HCT116 (cell line): ENCODE data around the gene PPM1J. TPM values are rescaled to one million over a fixed set of nuclear protein-coding genes. Genes with fewer than 3 reads are reported as not detected.
A peak's percentile ranks its signal among the peaks of the same experiment; 100 is the strongest.

ENCODE experiments used
- ATAC-seq: fragments of 200-7000 bp; cut with Tn5 transposase; 2 replicates; pipeline ENCODE4 v1.9.1; 2020; ENCODE audit warnings: mild to moderate bottlenecking, moderate library complexity
- BruUV-seq: library from RNA; stranded (reverse); fragments of 400-500 nt; replicated peaks from 2 replicates; lab custom pipeline; 2021; lab: Mats Ljungman, UMichigan
- CTCF ChIA-PET: fragments of 300-600 bp; sonication (Branson Sonifier 250); formaldehyde crosslinking; loops from one replicate; lab custom pipeline; 2021; ENCODE audit warnings: antibody characterized with exemption; lab: Charles Lee
- POLR2A ChIA-PET: fragments of 300-600, 350-600 bp; sonication (Branson Sonifier 250); formaldehyde crosslinking; loops from one replicate; lab custom pipeline; 2021; ENCODE audit warnings: antibody characterized with exemption; lab: Charles Lee
- RAD21 ChIA-PET, 2 experiments: fragments of 300-600 bp; sonication (Branson Sonifier 250); formaldehyde crosslinking; loops; one replicate each; lab custom pipeline; 2023; ENCODE audit warnings: low total read pairs in 2 of 2; ENCODE audit not compliant: uncharacterized antibody in 2 of 2, unreplicated experiment in 2 of 2, low non-redundant PET in 1 of 2; lab: Charles Lee
- DNase-seq: peaks from one replicate; pipeline ENCODE4 v3.0.0-alpha.2; 2010; ENCODE audit warnings: low read depth, low spot score
- H2AFZ ChIP-seq: fragments of 200-600 bp; shearing (Covaris generic), sonication (generic); 2 replicates; pipeline ENCODE4 v1.6.1; 2017; ENCODE audit warnings: low read depth, mixed run types, mixed read lengths, antibody characterized with exemption, low read length; ENCODE audit not compliant: poor library complexity, severe bottlenecking
- H3K27ac ChIP-seq: 2 replicates; pipeline ENCODE4 v1.5.1; 2012; ENCODE audit warnings: low read depth, low read length
- H3K27me3 ChIP-seq: fragments of 200-600 bp; sonication (generic); 2 replicates; pipeline ENCODE4 v1.6.1; 2016; ENCODE audit warnings: mixed run types, low read length, mixed read lengths; ENCODE audit not compliant: insufficient read depth
- H3K36me3 ChIP-seq, 2 experiments: fragments of 200-500 bp in 1 of 2; fragments of 200-600 bp in 1 of 2; sonication (Bioruptor generic) in 1 of 2; sonication (generic) in 1 of 2; 2 replicates each; pipeline versions ENCODE4 v1.5.1 to v1.6.1; 2014 to 2016; ENCODE audit warnings: low read length in 2 of 2, inconsistent platforms in 1 of 2, mixed read lengths in 1 of 2, mixed run types in 1 of 2; ENCODE audit not compliant: insufficient read depth in 2 of 2, control insufficient read depth in 1 of 2
- H3K4me1 ChIP-seq, 2 experiments: fragments of 200-600 bp in 1 of 2; sonication (generic) in 1 of 2; 2 replicates each; pipeline versions ENCODE4 v1.5.1 to v1.6.1; 2012 to 2017; ENCODE audit warnings: low read length in 2 of 2, inconsistent platforms in 1 of 2, mild to moderate bottlenecking in 1 of 2, mixed read lengths in 1 of 2, mixed run types in 1 of 2, moderate library complexity in 1 of 2; ENCODE audit not compliant: insufficient read depth in 2 of 2, control insufficient read depth in 1 of 2
- H3K4me2 ChIP-seq: fragments of 200-600 bp; sonication (generic); 2 replicates; pipeline ENCODE4 v1.6.1; 2017; ENCODE audit warnings: mixed run types, low read length, mixed read lengths
- H3K4me3 ChIP-seq, 2 experiments: fragments of 200-600 bp in 1 of 2; sonication (generic) in 1 of 2; replicated peaks in 1 of 2; 2 replicates each; pipeline ENCODE4 v1.5.1; 2011 to 2016; ENCODE audit warnings: low read length in 2 of 2, control low read depth in 1 of 2, low read depth in 1 of 2, mild to moderate bottlenecking in 1 of 2, mixed read lengths in 1 of 2, mixed run types in 1 of 2
- H3K79me2 ChIP-seq: fragments of 200-600 bp; sonication (generic); 2 replicates; pipeline ENCODE4 v1.6.1; 2017; ENCODE audit warnings: mild to moderate bottlenecking, mixed run types, low read length, moderate library complexity, mixed read lengths; ENCODE audit not compliant: insufficient read depth
- H3K9ac ChIP-seq: fragments of 200-600 bp; sonication (generic); 2 replicates; pipeline ENCODE4 v1.6.1; 2016; ENCODE audit warnings: low read length, mixed read lengths
- H3K9me2 ChIP-seq: fragments of 200-600 bp; sonication (generic), shearing (Covaris generic); 2 replicates; pipeline ENCODE4 v1.6.1; 2017; ENCODE audit warnings: mixed run types, mild to moderate bottlenecking, moderate library complexity; ENCODE audit not compliant: insufficient read depth
- H3K9me3 ChIP-seq, 2 experiments: fragments of 200-500 bp in 1 of 2; fragments of 200-600 bp in 1 of 2; sonication (Bioruptor generic) in 1 of 2; sonication (generic) in 1 of 2; 2 replicates each; pipeline ENCODE4 v1.6.1; 2014 to 2017; ENCODE audit warnings: low read length in 2 of 2, mixed read lengths in 2 of 2, inconsistent platforms in 1 of 2, low read depth in 1 of 2, mild to moderate bottlenecking in 1 of 2, mixed run types in 1 of 2, moderate library complexity in 1 of 2; ENCODE audit not compliant: control insufficient read depth in 1 of 2, insufficient read depth in 1 of 2
- H4K20me1 ChIP-seq: fragments of 200-600 bp; sonication (generic), shearing (Covaris generic); 2 replicates; pipeline ENCODE4 v1.6.1; 2017; ENCODE audit warnings: mixed run types, mild to moderate bottlenecking, moderate library complexity; ENCODE audit not compliant: insufficient read depth
- ATF3 ChIP-seq: IDR thresholded peaks from 2 replicates; pipeline ENCODE4 v1.6.1; 2012
- CBX3 ChIP-seq: IDR thresholded peaks from 2 replicates; pipeline ENCODE4 v1.6.1; 2012; ENCODE audit warnings: low read depth
- CEBPB ChIP-seq: IDR thresholded peaks from 2 replicates; pipeline ENCODE4 v1.6.1; 2012; ENCODE audit warnings: low read depth
- CTCF ChIP-seq, 3 experiments: fragments of 200-600 bp in 1 of 3; sonication (generic) in 1 of 3; IDR thresholded peaks in 2 of 3; conservative IDR thresholded peaks in 1 of 3; 2 replicates each; pipeline ENCODE4 v1.5.1; 2012 to 2017; ENCODE audit warnings: low read depth in 2 of 3, low read length in 2 of 3, antibody characterized with exemption in 1 of 3, borderline replicate concordance in 1 of 3, control low read depth in 1 of 3, mild to moderate bottlenecking in 1 of 3, mixed read lengths in 1 of 3, mixed run types in 1 of 3, moderate library complexity in 1 of 3; ENCODE audit not compliant: insufficient read depth in 1 of 3
- EGR1 ChIP-seq: IDR thresholded peaks from 2 replicates; pipeline ENCODE4 v1.6.1; 2012; ENCODE audit warnings: low read depth
- ELF1 ChIP-seq: IDR thresholded peaks from 2 replicates; pipeline ENCODE4 v1.6.1; 2012; ENCODE audit warnings: low read depth, borderline replicate concordance
- EZH2phosphoT487 ChIP-seq: fragments of 200-600 bp; IDR thresholded peaks from 2 replicates; pipeline ENCODE4 v1.6.1; 2018; ENCODE audit warnings: antibody characterized with exemption, borderline replicate concordance
- FOSL1 ChIP-seq: IDR thresholded peaks from 2 replicates; pipeline ENCODE4 v1.6.1; 2012; ENCODE audit warnings: low read depth
- JUND ChIP-seq: IDR thresholded peaks from 2 replicates; pipeline ENCODE4 v1.6.1; 2012
- MAX ChIP-seq: IDR thresholded peaks from 2 replicates; pipeline ENCODE4 v1.6.1; 2012
- POLR2A ChIP-seq: IDR thresholded peaks from 2 replicates; pipeline ENCODE4 v1.7.0; 2011; ENCODE audit warnings: borderline replicate concordance; ENCODE audit not compliant: insufficient read depth, insufficient read length; ENCODE audit errors: extremely low read depth
- POLR2AphosphoS5 ChIP-seq: IDR thresholded peaks from 2 replicates; pipeline ENCODE4 v1.6.1; 2011; ENCODE audit warnings: mild to moderate bottlenecking, low read depth, low read length, moderate library complexity
- RAD21 ChIP-seq: IDR thresholded peaks from 2 replicates; pipeline ENCODE4 v1.6.1; 2012; ENCODE audit warnings: low read depth, mild to moderate bottlenecking
- SIN3A ChIP-seq: IDR thresholded peaks from 2 replicates; pipeline ENCODE4 v1.6.1; 2012; ENCODE audit warnings: low read depth
- SP1 ChIP-seq: IDR thresholded peaks from 2 replicates; pipeline ENCODE4 v1.6.1; 2012; ENCODE audit warnings: low read depth
- SRF ChIP-seq: IDR thresholded peaks from 2 replicates; pipeline ENCODE4 v1.6.1; 2012; ENCODE audit warnings: low read depth
- YY1 ChIP-seq: IDR thresholded peaks from 2 replicates; pipeline ENCODE4 v1.6.1; 2011; ENCODE audit warnings: low read length, low read depth, moderate library complexity, mild to moderate bottlenecking; ENCODE audit not compliant: insufficient replicate concordance; ENCODE audit errors: extremely low read depth
- ZBTB33 ChIP-seq: IDR thresholded peaks from 2 replicates; pipeline ENCODE4 v1.6.1; 2011; ENCODE audit warnings: mild to moderate bottlenecking, low read length, moderate library complexity; ENCODE audit not compliant: insufficient replicate concordance; ENCODE audit errors: extremely low read depth
- ZFX ChIP-seq: fragments of 450-650 bp; IDR thresholded peaks from 2 replicates; pipeline ENCODE4 v1.6.1; 2017
- ZNF274 ChIP-seq: fragments of 200-500 bp; sonication (Bioruptor generic); IDR thresholded peaks from 2 replicates; pipeline ENCODE4 v1.6.1; 2014; ENCODE audit warnings: mild to moderate bottlenecking, low read depth, low read length, inconsistent platforms
- intact Hi-C: fragments of 100-400 bp; cut with micrococcal nuclease; formaldehyde crosslinking; loops from 2 replicates; pipeline ENCODE4 v1.10.0; 2022
- total RNA-seq: library from RNA; stranded (reverse); gene quantifications from one replicate; pipeline ENCODE4 v1.2.1, GENCODE V29; 2021; ENCODE audit not compliant: unreplicated experiment

PPM1J gene
- total RNA-seq, 1 experiment from 2014 or later: 7.5 TPM

- ChIA-PET RAD21 (interaction anchor here in 1 of 2 experiments (0.8 kb wide), 1 partner anchor 16 kb away, joined by 3 read pairs; no protein-coding TSS in a partner anchor), CTCF (no interaction called here), POLR2A (interaction anchor here (2.6 kb wide), 1 partner anchor 28 kb away, joined by 9 read pairs; the partner anchor contains the start of gene MOV10)
- no peak for ATAC-seq
- Histone ChIP-seq H3K27me3 (no peaks in the 10 kb centered on the region), H3K4me3 (no peak overlapping the region), H3K9ac (no peak overlapping the region), H3K27ac (no peak overlapping the region), H3K4me2 (0 out of 2 replicates have a peak overlapping the region, but pooled peaks have one; percentile 76), H4K20me1 (no peaks in the 10 kb centered on the region), H3K4me1 (peaks cover 54 to 78% of the 10 kb centered on the region in 2 experiments), H3K9me3 (no peaks in the 10 kb centered on the region), H3K79me2 (peaks cover 39% of the 10 kb centered on the region), H3K36me3 (peaks cover 2 to 23% of the 10 kb centered on the region in 2 experiments; a peak in 1 of 4 replicates), H3K9me2 (no peaks in the 10 kb centered on the region), H2AFZ (no peak overlapping the region)
- TF ChIP-seq EZH2phosphoT487 (no peak), SRF (no peak), POLR2AphosphoS5 (no peak), FOSL1 (no peak), CTCF (IDR thresholded peaks at IDR 0.05 in 2 of 3, conservative IDR thresholded peaks at IDR 0.05 in 1 of 3; ENCODE audit: borderline replicate concordance in 1 of 3, insufficient read depth in 1 of 3, low read depth in 2 of 3, low read length in 2 of 3) (no peak), ATF3 (no peak), RAD21 (no peak), POLR2A (no peak), ZBTB33 (no peak), EGR1 (no peak), ZNF274 (no peak), CEBPB (no peak), CBX3 (no peak), JUND (no peak), SP1 (no peak), YY1 (no peak), SIN3A (no peak), ZFX (no peak), MAX (no peak), ELF1 (no peak)
- BruUV-seq: no TSS peak
- intact Hi-C loops: loop anchor here (10.0 kb wide), 1 partner anchor 178 kb away; no protein-coding TSS in a partner anchor
- no peak for DNase-seq
Measured at GRCh38 chr1:112702420-112703261, 12.5 kb downstream of the PPM1J start.
